Stomach (tissue), 4 donors: ENCODE measurements around the gene TOMT.

Source experiments
- CTCF ChIP-seq, 7 experiments: fragments of 450-650 bp in 4 of 7; fragments of 200-600 bp in 3 of 7; sonication (generic) in 3 of 7; IDR thresholded peaks; one replicate each; pipeline ENCODE4 v1.5.1; 2016 to 2019; ENCODE audit warnings: antibody characterized with exemption in 7 of 7, control low read depth in 2 of 7, mild to moderate bottlenecking in 1 of 7
- EP300 ChIP-seq: sonication (generic); formaldehyde crosslinking; IDR thresholded peaks from one replicate; pipeline ENCODE4 v1.6.1; 2017; ENCODE audit warnings: antibody characterized with exemption
- POLR2A ChIP-seq, 4 donors: fragments of 450-650 bp; IDR thresholded peaks; one replicate each; pipeline ENCODE4 v1.6.1; 2016; ENCODE audit warnings: antibody characterized with exemption in 4 of 4, control low read depth in 2 of 4, mild to moderate bottlenecking in 1 of 4, moderate library complexity in 1 of 4
- POLR2AphosphoS5 ChIP-seq, 3 donors: sonication (generic); formaldehyde crosslinking; IDR thresholded peaks; one replicate each; pipeline ENCODE4 v1.6.1; 2016; ENCODE audit warnings: antibody characterized with exemption in 3 of 3

DNA sequence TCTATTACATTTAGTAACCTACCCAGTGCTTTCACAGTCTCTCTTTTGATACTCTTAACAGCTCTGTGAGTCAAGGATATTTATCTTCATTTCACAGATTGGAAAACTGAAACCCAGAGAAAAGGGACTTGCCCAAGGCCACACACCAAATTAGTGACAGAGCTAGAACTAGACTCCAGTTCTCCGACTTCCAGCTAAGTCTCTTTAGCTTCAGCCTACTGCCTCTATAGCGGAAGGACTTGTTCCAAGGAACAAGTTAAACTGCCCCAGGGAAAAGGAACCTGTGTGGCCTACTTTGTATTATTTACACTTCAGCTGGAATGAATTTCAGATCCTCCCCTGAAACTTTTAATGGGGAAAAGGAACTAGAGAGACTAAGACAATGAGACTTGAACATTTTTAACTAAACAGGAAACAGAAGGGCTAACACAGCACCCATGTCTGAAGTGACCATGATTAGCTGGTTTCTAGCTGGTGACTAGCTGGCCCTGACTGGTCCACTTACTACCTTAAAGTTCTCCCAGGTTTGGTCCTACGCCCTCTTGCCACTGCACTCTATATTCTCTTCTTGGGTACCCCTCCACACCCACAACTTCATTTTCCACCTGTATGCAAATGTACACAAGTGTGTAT lies 23.8 kb upstream of the TOMT start:
- TF ChIP-seq CTCF (IDR thresholded peaks at IDR 0.05) = no peak
- no peak for TF ChIP-seq POLR2A (IDR thresholded peaks at IDR 0.05)
- TF ChIP-seq EP300 = no peak
- TF ChIP-seq POLR2AphosphoS5 (IDR thresholded peaks at IDR 0.05) = no peak
